Trophoblast cell (in vitro differentiated cells and primary cell): ENCODE results near the gene GPR84. TPM values are rescaled to one million over a fixed set of nuclear protein-coding genes. Genes with fewer than 3 reads are reported as not detected.

Experiments
- DNase-seq, 2 donors: peaks; one replicate each; pipeline ENCODE4 v3.0.0-alpha.2; 2016
- H2AFZ ChIP-seq: 2 replicates; pipeline ENCODE4 v1.6.1; 2013; ENCODE audit warnings: low read length, moderate library complexity, mild to moderate bottlenecking; ENCODE audit not compliant: insufficient read depth, poor library complexity
- H2AK5ac ChIP-seq: 2 replicates; pipeline ENCODE4 v1.6.1; 2013; ENCODE audit warnings: mild to moderate bottlenecking, low read length
- H2BK120ac ChIP-seq: 2 replicates; pipeline ENCODE4 v1.6.1; 2013; ENCODE audit warnings: low read length, mild to moderate bottlenecking, moderate library complexity; ENCODE audit not compliant: insufficient read depth, poor library complexity
- H2BK12ac ChIP-seq: 2 replicates; pipeline ENCODE4 v1.6.1; 2013; ENCODE audit warnings: mild to moderate bottlenecking, low read length, moderate library complexity
- H2BK5ac ChIP-seq: 2 replicates; pipeline ENCODE4 v1.6.1; 2013; ENCODE audit warnings: low read length, low read depth, moderate library complexity, mild to moderate bottlenecking; ENCODE audit not compliant: poor library complexity
- H3K14ac ChIP-seq: 2 replicates; pipeline ENCODE4 v1.6.1; 2013; ENCODE audit warnings: mild to moderate bottlenecking, low read length
- H3K18ac ChIP-seq: 2 replicates; pipeline ENCODE4 v1.6.1; 2013; ENCODE audit warnings: mild to moderate bottlenecking, low read length
- H3K23ac ChIP-seq: 2 replicates; pipeline ENCODE4 v1.6.1; 2013; ENCODE audit warnings: low read length
- H3K27ac ChIP-seq: 2 replicates; pipeline ENCODE4 v1.5.1; 2013; ENCODE audit warnings: low read depth, mild to moderate bottlenecking, inconsistent platforms, low read length, moderate library complexity
- H3K27me3 ChIP-seq: 2 replicates; pipeline ENCODE4 v1.6.1; 2013; ENCODE audit warnings: inconsistent platforms, mild to moderate bottlenecking, low read length, moderate library complexity; ENCODE audit not compliant: insufficient read depth
- H3K36me3 ChIP-seq, 2 experiments: 1 replicate in 1 of 2; 2 replicates in 1 of 2; pipeline ENCODE4 v1.6.1; 2013; ENCODE audit warnings: low read length in 2 of 2, mild to moderate bottlenecking in 2 of 2, moderate library complexity in 1 of 2; ENCODE audit not compliant: insufficient read depth in 2 of 2, control insufficient read depth in 1 of 2
- H3K4ac ChIP-seq: 2 replicates; pipeline ENCODE4 v1.6.1; 2013; ENCODE audit warnings: low read depth, mild to moderate bottlenecking, low read length, moderate library complexity
- H3K4me1 ChIP-seq, 2 experiments: 1 replicate in 1 of 2; 2 replicates in 1 of 2; pipeline ENCODE4 v1.6.1; 2013; ENCODE audit warnings: low read length in 2 of 2, mild to moderate bottlenecking in 2 of 2, moderate library complexity in 1 of 2; ENCODE audit not compliant: insufficient read depth in 2 of 2, control insufficient read depth in 1 of 2
- H3K4me2 ChIP-seq: 2 replicates; pipeline ENCODE4 v1.6.1; 2013; ENCODE audit warnings: inconsistent platforms, mild to moderate bottlenecking, low read length, moderate library complexity
- H3K4me3 ChIP-seq: 2 replicates; pipeline ENCODE4 v1.5.1; 2013; ENCODE audit warnings: mild to moderate bottlenecking, low read depth, low read length, inconsistent platforms
- H3K79me1 ChIP-seq: one replicate; pipeline ENCODE4 v1.6.1; 2013; ENCODE audit warnings: low read length
- H3K79me2 ChIP-seq: 2 replicates; pipeline ENCODE4 v1.6.1; 2013; ENCODE audit warnings: low read length, mild to moderate bottlenecking; ENCODE audit not compliant: control insufficient read depth, insufficient read depth, poor library complexity
- H3K9ac ChIP-seq: 2 replicates; pipeline ENCODE4 v1.6.1; 2013; ENCODE audit warnings: mild to moderate bottlenecking, low read length
- H3K9me3 ChIP-seq: 2 replicates; pipeline ENCODE4 v1.6.1; 2013; ENCODE audit warnings: low read depth, mild to moderate bottlenecking, control low read depth, inconsistent platforms, low read length; ENCODE audit not compliant: insufficient read depth
- H4K12ac ChIP-seq: 2 replicates; pipeline ENCODE4 v1.6.1; 2013; ENCODE audit warnings: low read depth, mild to moderate bottlenecking, low read length, moderate library complexity
- H4K8ac ChIP-seq: 2 replicates; pipeline ENCODE4 v1.6.1; 2013; ENCODE audit warnings: low read depth, mild to moderate bottlenecking, low read length, moderate library complexity
- H4K91ac ChIP-seq: one replicate; pipeline ENCODE4 v1.6.1; 2013; ENCODE audit warnings: low read depth, mild to moderate bottlenecking, low read length, moderate library complexity
- WGBS: extraction: QIAGEN DNeasy Blood & Tissue Kit; methylation state at CpG from one replicate; pipeline ENCODE4 v1.1.7; 2013; ENCODE audit warnings: missing lambda C conversion rate; ENCODE audit not compliant: insufficient read length, insufficient coverage; ENCODE audit errors: extremely low coverage; 5-methylcytosine and 5-hydroxymethylcytosine counted together
- polyA plus RNA-seq: library from polyadenylated mRNA; stranded (reverse); fragments of 200-250 nt; gene quantifications from 2 replicates; pipeline ENCODE4 v1.2.3, GENCODE V29; 2013

GPR84 gene
- 0.04 and 0.06 TPM in 2 replicates for polyA plus RNA-seq

- Histone ChIP-seq H3K4ac (no peak within 1 kb of the TSS), H4K91ac (no peak within 1 kb of the TSS), H3K27ac (no peak within 1 kb of the TSS), H3K9ac (no peak within 1 kb of the TSS), H4K12ac (no peak within 1 kb of the TSS), H3K14ac (no peak within 1 kb of the TSS), H3K4me1 (peaks cover 8 to 21% of the 10 kb centered on the region in 2 experiments), H3K4me2 (no peak within 1 kb of the TSS), H2BK12ac (no peak within 1 kb of the TSS), H2AFZ (no peak within 1 kb of the TSS), H3K18ac (no peak within 1 kb of the TSS), H2BK120ac (no peak within 1 kb of the TSS), H3K23ac (no peak within 1 kb of the TSS), H2AK5ac (no peak within 1 kb of the TSS), H3K27me3 (no peaks in the 10 kb centered on the region), H3K4me3 (no peak within 1 kb of the TSS), H3K79me2 (no peaks in the 10 kb centered on the region), H4K8ac (no peak within 1 kb of the TSS), H3K79me1 (peaks cover 7% of the 10 kb centered on the region), H3K36me3 (no peaks in the 10 kb centered on the region), H3K9me3 (peaks cover 2% of the 10 kb centered on the region), H2BK5ac (no peak within 1 kb of the TSS)
- WGBS: no CpG with 5 or more reads among the region's 4 CpGs
- DNase-seq: no peak
Measured at GRCh38 chr12:54364413-54364812, at the start of gene GPR84. TSS of gene GPR84 (minus strand) at chr12:54364486. CDS start at chr12:54363851, 635 bp downstream.

DNA sequence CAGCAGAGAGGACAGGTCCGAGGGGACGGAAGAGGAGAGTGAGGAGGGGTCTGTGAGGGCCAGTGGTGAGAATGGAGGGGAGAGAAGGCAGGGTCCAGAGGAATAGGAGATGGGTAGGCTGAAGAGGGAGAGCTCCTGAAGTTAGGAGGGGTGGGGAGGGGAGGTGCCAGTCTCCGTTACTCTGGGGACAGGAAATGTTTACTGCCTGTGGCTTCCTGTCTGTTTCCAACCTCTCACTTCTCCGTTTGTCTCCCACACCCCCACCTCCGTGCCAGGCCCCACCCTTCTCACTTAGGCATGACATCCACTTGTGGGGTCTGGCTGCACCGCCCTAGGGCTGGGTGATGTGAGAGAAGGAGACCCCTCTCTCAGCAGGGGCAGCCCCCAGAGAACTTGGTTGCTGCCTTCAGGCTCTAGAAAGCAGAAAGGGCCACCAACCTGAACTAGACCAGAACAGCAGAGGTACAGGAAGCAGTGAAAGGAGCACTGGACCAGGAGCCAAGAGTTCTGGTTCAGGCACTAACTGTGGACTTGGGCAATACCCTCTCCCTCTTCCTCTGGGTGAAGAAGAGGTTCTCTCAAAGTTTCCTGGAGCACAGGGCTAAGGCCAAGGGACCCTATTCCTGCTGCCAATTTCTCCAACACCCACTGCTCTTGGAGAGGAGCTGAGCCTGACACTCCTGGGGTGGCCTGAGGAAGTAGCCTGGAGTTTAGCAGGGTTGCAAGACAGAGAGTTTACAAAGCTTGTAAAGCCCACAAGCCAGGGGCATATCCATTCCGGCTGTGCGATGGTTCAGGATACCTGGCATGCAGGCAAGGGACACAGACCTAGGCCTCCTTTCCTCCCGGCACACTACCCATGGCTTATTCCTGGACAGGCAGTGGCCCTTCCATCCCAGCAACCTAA, 49.3 kb upstream of the GPR84 start:
- Histone ChIP-seq H2AK5ac (no peak overlapping the region), H3K4me3 (no peak overlapping the region), H3K4me2 (no peak overlapping the region), H2AFZ (no peak overlapping the region), H3K27ac (no peak overlapping the region), H3K9me3 (peaks cover 2% of the 10 kb centered on the region), H3K79me1 (peaks cover 6% of the 10 kb centered on the region), H3K27me3 (no peaks in the 10 kb centered on the region), H2BK5ac (no peak overlapping the region), H3K14ac (no peak overlapping the region), H3K4me1 (peaks cover 9 to 17% of the 10 kb centered on the region in 2 experiments), H3K4ac (no peak overlapping the region), H3K79me2 (peaks cover 6% of the 10 kb centered on the region), H3K18ac (peak overlapping the region; percentile 0), H4K91ac (no peak overlapping the region), H3K9ac (no peak overlapping the region), H3K36me3 (peaks cover 19 to 21% of the 10 kb centered on the region in 2 experiments), H4K12ac (no peak overlapping the region), H3K23ac (no peak overlapping the region), H2BK12ac (no peak overlapping the region), H2BK120ac (no peak overlapping the region), H4K8ac (no peak overlapping the region)
- DNase-seq: no peak
- no CpG with 5 or more reads among the region's 9 CpGs for WGBS

- no peak overlapping the region for H2AK5ac ChIP-seq
- DNase-seq: no peak
- no peaks in the 10 kb centered on the region for H3K79me1 ChIP-seq
- no peak overlapping the region for H3K14ac ChIP-seq
- no CpG with 5 or more reads among the region's 3 CpGs for WGBS
- H4K8ac ChIP-seq: no peak overlapping the region
- H3K9ac ChIP-seq: no peak overlapping the region
- H3K4me1 ChIP-seq: peaks cover 8 to 17% of the 10 kb centered on the region in 2 experiments
- no peak overlapping the region for H2BK12ac ChIP-seq
- H4K12ac ChIP-seq: no peak overlapping the region
- no peak overlapping the region for H3K4me2 ChIP-seq
- peaks cover 2% of the 10 kb centered on the region for H3K79me2 ChIP-seq
- no peak overlapping the region for H3K4ac ChIP-seq
- no peaks in the 10 kb centered on the region for H3K27me3 ChIP-seq
- peaks cover 24 to 26% of the 10 kb centered on the region in 2 experiments for H3K36me3 ChIP-seq
- H3K27ac ChIP-seq: no peak overlapping the region
- H2AFZ ChIP-seq: no peak overlapping the region
- H2BK120ac ChIP-seq: no peak overlapping the region
- peaks cover 4% of the 10 kb centered on the region for H3K9me3 ChIP-seq
- peak overlapping the region; percentile 20 for H3K4me3 ChIP-seq
- H2BK5ac ChIP-seq: no peak overlapping the region
- H4K91ac ChIP-seq: no peak overlapping the region
- no peak overlapping the region for H3K23ac ChIP-seq
- no peak overlapping the region for H3K18ac ChIP-seq
Measured at GRCh38 chr12:54412786-54413185, 48.5 kb upstream of the GPR84 start.

DNA sequence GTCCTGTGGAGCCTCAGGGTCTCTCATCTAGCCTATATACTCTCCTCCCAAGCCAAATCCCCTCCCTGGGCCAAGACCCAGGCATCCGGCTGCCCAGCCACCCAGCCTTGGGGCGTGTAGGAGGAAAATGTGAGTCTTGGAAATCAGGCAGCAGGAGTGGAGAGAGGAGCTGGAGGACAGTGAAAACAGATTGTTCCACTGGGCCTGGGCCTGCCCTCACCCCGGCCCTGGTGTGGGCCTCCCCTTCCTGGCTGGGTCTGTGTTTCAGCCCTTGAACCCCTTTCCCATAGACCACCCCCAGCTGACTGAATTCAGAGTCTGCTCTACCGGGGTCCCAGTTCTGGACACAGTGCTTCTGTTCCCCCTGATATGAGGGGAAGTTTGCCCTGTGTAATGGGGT, 48.1 kb upstream of the GPR84 start:
- H3K27ac ChIP-seq: no peak overlapping the region
- H2BK120ac ChIP-seq: no peak overlapping the region
- H4K91ac ChIP-seq: no peak overlapping the region
- H3K4ac ChIP-seq: no peak overlapping the region
- H3K4me1 ChIP-seq: peaks cover 5 to 14% of the 10 kb centered on the region in 2 experiments
- H3K36me3 ChIP-seq: peaks cover 29 to 31% of the 10 kb centered on the region in 2 experiments
- no peak overlapping the region for H3K18ac ChIP-seq
- no peak overlapping the region for H2BK12ac ChIP-seq
- no peak overlapping the region for H3K14ac ChIP-seq
- H4K8ac ChIP-seq: no peak overlapping the region
- no peak overlapping the region for H3K4me2 ChIP-seq
- no peaks in the 10 kb centered on the region for H3K79me1 ChIP-seq
- H3K79me2 ChIP-seq: no peaks in the 10 kb centered on the region
- H4K12ac ChIP-seq: no peak overlapping the region
- no CpG with 5 or more reads among the region's 4 CpGs for WGBS
- H3K23ac ChIP-seq: no peak overlapping the region
- DNase-seq: no peak
- H2AFZ ChIP-seq: no peak overlapping the region
- H2AK5ac ChIP-seq: no peak overlapping the region
- no peak overlapping the region for H3K9ac ChIP-seq
- no peaks in the 10 kb centered on the region for H3K27me3 ChIP-seq
- H2BK5ac ChIP-seq: no peak overlapping the region
- peaks cover 4% of the 10 kb centered on the region for H3K9me3 ChIP-seq
- no peak overlapping the region for H3K4me3 ChIP-seq
